HG02970 (cell line): Measurements from ENCODE around the gene NOTUM.

Experiments
- ATAC-seq: cut with Tn5 transposase; IDR thresholded peaks from one replicate; pipeline ENCODE4 v1.9.1; 2021; ENCODE audit warnings: mild to moderate bottlenecking, moderate library complexity, moderate number of reproducible peaks; ENCODE audit not compliant: unreplicated experiment, low FRiP score

The NOTUM gene

DNA sequence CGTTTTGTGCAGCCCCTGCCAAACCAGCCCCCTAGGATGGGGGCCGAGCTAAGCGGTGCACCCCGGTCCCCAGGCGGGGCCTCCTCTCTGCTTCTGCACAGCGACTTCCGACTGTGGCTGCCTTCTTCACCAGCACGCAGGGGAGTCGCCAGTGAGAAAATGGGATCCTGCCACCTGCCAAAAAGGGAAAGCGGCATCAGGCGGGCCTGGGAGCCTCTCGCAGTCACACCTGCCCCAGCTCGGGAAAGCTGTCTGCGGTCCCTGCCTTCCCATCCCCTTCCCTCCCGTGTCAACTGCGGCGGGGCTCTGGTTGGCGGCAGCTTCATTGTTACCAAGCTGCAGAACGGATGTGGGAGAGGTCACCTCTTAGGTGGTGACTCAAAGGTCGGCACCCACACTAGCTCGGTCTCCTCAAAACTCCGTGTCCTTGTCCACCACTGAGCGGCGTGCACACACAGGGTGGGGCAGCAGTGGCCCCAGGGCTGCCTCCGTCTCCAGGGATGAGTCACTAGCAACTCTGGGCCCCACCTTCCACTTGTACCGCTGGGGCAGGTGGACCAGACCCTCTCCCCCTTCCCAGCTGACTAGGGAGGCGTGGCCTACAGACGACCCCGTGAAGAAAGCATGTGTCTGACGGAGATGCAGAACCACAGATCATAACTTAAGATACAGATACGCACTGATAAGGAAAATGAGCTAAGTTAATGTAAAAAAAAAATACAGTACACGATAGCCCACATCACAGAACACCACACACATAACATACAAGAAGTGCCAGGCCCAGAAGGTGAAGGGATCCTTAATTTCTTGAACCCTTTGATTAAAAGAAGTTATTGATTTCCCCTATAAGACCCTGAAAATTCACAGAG lies 48.3 kb downstream of the NOTUM start:
- no peak for ATAC-seq

DNA sequence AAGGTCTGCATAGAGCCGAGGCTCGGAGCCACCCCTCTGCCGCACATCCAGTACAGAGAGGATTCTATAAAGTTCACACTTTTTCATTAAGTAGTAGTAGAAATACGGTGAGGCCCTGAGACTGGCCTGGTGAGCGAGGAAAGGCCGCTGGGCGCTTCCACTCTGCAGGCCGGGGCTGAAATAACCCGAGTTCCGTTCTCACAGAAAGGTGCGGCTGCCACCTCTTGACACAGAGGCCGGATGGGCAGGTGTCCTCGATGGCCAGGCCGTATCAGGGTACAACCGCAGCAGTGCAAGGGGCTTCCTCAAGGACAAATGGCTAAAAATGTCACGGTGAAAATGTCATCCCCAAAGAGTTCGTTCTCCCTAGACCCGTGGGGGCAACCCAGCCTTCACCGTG lies 49.0 kb downstream of the NOTUM start:
- no peak for ATAC-seq

DNA sequence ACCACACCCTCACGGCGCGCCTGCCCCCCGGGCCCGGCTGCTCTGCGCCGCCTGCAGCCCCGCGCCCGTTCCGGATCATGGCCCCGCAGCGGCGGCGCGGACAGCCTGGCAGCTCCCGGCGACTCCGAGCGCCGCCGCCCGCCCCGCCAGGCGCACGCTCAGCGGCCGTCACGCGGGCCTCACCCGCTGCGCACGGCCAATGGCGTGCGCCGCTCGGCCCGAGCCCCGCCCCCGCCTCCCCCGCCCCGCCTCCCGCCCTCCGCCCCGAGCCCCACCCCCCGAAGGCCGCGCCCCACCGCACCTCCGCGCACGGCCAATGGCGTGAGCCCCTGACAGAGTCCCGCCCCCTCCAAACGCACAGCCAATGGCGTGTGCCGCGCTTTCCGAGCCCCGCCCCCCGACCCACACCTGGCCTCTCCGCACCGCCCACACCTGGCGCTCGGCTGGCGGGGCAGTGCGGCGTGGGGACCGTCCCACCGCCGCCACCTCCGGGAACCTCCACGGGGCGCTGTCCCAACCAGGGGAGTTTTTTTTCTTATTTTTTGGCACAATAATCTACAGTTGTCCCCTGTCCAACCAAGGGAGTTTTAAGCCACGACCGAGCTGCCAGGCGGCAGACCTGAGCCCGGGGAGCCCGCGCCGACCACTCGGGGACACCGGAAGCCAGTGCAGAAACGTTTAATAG lies 49.6 kb downstream of the NOTUM start, which contains the start of gene PCYT2:
Gene PCYT2 (minus strand): TSS at position 123 of the 685 bp plus-strand sequence. CDS start 44 bp downstream, at position 79.
- ATAC-seq: peak; percentile 67

DNA sequence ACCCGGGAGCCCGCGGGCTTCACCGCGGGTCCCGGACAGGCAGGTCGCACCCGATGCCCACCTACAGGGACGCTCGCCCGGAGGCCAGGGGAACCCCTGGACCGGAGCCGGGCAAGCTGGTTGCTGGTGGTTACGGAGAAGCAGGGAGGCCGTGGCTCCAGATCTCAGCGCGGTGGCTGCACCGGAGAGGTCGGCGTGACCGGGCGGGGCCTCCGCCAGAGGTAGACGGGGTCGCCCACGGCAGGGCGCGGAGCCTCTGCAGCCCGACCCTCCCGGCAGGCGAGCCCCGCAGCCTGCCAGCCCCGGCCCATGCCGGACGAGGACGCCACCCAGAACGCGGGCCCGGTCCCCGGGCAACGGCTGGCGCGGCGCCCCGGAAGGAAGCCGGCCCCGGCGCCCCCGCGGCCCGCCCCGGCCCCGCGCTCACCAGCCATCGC lies 50.1 kb downstream of the NOTUM start:
- ATAC-seq: peak; percentile 42

DNA sequence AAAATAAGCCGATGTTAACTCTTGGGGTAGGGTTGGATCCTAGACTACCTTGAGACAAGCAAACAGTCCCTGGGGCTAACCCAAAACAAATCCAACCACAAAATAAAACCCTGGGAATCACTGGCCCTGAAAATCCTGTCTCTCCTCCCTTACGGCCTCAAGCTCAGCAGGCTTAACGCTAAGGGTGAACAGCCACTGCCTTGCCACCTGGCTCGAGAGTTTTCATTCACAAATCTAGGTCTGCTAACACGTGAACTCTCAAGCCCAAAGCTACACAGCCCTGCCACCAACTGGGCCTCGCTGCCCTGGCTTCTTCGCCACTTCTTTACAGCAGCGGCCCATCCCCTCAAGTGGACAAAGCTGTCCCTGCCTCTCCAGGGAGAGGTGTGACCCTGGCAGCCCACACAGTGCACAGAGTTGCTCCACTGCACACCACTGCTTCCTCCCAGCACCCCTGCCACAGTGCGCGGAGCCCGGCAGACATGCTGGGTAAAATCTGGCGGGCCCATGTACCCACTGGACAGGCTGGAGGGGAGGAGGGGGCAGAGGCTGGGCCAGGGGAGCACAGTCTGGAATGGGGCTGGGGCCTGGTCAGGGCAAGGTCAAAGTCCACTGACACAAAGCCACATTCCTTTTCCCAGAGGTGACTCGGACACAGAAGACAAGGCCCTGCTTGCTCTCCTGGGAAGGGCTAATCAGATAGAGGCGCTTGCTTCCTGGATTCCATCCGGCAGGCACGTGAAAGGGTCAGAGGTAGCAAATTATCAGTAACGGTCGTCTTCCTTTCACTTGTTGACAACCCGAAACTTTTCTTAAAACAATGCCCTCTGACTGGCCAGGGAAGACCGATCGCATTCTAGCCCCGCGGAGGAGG lies 50.8 kb downstream of the NOTUM start:
- no peak for ATAC-seq

DNA sequence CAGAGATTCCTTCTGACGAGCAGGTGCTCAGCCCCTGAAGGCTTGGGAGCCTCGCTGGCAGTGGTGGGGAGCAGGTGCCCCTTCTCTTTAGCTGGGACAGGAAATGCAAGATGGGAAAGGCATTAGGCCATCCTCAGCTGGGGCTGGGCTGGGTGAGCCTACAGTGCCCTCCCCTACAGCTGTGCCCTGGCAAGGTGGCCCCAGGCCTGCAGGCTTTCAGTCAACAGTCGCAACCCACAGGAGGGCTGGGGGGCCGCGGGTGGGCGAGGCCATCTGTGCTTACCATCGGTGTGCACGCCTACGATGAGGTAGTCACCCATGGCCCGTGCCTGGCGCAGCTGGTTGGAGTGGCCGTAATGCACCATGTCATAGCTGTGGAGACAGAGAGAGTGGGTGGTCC lies 51.8 kb downstream of the NOTUM start:
- no peak for ATAC-seq

DNA sequence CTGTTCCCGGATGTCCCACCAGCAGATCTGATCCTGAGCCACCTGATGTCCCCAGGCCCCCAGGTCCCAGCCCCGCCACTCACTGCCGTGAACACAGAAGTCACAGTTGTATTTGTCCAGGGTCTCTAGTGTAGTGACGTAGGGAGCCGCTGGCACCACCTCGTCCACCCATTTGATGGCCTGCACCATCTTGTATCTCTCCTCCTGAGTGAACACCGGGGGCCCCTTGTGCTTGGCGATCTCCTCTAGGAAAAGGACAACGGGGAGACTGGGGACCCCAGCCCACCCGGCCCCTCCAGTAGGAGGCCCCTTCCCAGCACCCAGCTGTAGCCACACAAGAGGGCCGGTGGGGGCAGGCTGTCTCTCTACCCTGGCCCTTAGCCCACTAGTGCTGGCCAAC lies 52.2 kb downstream of the NOTUM start:
- no peak for ATAC-seq

DNA sequence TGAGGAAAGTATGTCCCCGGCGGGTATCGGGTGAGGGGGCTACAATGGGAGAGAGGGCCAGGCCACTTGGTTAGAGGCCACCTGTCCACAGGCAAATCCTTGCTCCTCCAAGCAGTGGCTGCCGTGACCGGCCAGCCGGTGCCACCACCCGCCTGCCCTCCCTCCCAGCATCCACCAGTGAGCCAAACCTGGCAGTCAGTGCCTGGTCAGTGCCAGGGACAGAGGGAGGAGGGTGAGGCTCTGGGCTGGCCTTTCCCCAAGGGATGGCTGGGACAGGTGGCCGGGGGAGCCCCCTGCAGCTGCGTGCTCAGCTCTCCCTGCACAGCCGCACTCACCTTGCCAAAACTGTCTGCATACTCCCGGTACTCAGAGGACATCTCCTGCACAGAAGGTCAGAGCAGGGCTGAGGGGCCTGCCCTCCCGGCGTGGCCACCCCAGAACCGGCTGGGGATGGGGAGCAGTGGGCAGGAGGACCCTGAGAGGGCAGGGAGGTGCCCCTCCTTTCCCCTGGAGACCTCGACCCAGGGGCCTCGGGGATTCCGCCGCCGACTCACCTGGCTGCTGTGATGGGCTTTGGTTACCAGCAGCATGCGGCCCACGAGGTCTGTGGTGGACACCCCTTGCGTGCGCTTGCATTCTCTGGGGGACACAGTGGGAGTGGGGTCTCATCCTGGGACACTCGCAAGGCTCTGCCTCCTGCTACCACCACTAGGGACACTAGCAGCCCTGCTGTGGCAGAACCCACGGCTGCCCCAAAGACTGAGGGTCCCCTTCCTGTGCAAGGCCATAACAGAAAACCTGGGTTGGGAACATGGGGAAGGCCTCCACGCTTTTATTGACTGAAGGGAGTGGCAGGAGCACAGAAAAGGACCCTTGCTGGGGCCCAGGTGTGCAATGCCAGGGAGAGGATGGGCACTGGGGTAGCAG lies 53.5 kb downstream of the NOTUM start:
- ATAC-seq: no peak

DNA sequence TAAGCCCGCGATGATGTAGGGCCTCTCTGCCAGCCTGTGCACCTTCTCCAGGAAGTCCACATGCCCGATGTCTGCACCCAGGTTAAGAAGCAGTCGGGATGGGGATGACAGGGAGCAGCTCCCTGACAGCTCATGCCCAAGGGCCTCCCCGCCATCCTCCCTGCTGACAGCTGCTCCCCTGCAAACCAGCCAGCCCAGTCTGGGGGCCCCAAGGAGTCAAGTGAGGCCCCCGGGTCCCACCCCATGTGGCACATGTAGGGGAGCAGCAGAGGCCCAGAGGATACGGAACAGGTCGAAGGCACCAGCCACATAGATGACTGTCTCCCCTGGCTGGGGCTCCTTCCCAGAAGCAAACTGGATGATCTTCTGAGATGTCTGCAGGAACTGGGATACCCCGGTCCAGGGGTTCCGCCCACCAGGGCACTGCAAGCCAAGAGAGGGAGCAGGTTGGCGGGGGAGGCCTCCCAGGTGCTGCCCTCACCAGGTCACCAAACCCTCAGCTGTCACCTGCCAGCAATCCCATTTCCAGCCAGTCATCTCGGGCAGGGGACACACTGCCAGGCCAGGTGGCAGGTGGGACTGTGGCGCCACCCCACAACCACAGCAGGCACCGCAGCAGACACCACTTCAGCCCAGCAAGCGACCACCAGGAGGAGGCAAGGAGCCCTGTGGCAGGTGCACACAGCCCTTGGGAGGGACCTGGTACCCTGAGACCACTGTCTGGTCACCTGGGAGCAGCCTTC lies 54.3 kb downstream of the NOTUM start:
- ATAC-seq: no peak

DNA sequence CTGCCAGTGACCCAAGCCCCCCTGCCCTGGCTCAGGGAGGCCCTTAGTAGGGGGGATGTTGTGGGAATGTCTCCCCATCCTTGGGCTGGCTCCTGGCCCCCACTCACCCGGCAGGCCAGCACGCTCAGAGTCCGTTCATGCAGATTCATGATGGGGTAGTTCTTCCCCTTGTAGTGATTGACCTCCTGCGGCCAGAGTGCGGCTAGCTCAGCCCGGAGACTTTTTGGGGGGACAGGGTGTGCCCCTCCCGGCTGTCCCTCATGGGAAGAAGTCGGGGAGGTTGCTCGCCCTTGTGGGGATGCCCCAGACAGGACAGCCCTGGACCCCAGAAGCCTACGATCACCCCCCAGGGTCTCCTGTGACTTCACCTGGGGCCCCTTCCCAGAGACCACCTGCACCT lies 55.0 kb downstream of the NOTUM start:
- ATAC-seq: no peak

DNA sequence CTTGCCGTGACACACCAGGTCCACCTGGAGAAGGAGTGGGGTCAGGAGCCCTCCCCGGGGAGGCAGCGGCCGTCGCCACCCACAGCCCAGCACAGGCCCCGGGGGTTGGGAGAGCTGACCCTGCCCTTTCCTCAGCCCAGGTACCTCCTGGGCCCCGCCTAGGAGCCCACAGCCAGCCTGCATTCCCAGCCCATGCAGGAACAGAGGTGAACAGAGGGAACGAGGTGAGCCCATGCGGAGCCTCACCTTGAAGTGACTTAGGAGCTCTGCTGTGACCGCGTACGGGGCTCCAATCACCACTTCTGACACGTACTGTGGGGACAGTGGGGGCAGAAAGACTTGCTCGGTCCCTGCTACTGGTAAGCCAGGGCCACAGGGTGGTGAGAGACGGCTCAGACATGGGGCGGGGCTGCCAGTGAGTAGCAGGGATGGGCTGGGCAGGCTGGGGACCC lies 55.5 kb downstream of the NOTUM start:
- ATAC-seq: no peak

DNA sequence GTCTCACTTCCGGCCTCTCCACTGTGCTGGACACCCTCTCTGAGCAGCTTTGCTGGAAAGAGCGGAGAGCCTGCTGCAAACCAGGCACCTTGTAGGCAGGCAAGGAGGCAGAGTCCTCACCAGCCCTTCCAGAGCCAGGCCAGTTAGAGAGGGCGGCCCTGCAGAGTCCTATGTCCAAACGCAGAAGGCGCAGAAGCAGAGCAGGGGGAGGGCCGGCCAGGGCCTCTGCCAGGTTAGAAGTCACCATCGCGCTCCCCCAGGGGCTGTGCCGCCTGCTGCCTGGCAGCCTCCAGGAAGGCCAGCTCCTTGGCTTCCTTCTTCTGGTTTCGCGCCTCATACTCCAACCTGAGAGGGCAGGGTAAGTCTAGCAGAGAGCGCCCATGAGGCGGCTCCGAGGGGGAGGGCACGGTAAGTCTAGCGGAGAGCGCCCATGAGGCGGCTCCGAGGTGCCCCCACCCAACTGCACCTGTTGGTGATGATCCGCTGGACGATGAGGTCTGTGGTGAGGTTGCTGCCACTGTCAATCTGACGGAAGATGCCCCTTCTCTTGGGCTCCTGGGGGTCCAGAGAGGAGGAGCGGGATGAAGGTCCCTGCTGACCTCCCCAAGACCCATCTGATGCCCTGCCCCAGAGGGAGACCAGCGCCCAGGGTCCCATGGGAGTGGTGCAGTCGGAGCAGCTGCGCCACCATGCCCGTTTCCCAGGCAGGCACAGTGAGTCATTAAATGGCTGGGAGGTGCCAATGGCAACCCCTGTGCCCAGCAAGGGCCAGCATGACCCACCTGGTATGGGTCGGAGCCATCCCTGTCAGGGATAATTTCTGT lies 56.2 kb downstream of the NOTUM start:
- no peak for ATAC-seq

DNA sequence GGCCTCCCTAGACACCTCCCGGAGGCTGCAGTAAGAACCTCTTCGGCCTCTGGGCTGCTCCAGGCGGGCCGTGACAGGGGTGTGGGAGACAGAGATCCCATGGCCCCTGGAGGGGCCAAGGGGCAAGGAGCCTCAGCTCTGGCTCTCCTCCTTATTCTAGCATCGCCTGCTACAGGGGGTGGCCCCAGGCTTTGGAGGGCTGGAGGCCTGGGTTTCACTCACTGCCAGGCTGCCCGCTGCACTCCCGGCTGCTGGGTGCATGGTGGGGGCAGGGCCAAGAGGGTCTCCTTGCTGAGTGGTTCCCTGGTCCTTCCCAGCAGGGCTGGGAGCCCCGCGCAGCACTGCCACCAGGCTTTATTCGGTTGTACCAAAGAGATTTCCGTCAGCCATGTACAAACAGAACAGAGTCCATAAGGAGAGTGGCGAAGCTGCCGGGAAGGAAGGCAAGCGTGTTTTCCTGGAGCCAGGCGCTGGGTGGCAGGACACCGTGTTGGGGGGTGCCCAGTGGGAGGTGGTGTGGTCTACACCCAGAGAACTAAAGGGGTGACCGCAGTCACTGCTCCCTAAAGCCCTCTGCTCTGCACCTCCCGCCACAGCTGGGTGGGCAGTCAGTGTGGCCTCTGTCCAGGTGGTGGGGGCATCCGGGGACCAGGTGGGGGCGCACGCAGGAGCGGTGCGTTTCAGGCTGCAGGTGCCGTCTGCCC lies 56.9 kb downstream of the NOTUM start:
- ATAC-seq: no peak

DNA sequence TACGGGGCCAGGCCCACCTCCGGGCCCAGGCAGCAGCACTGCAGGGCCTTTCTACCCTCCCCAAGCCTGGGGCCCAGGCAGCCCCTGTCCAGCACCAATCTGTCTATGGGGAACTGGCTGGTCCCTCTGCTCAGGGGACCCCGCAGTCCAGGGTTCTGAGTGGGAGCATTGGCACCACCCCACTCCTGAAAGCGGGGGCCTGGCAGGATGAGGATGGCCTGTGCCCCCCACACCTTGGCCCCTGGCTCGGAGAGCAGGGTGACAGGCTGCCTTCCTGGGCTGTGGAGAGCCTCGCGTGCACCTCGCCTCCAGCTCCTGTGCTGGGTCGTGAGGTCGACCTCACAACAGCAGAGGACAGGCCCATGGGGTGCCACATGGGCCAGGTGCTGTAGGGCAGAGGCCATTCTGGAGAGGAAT lies 57.6 kb downstream of the NOTUM start:
- ATAC-seq: no peak

DNA sequence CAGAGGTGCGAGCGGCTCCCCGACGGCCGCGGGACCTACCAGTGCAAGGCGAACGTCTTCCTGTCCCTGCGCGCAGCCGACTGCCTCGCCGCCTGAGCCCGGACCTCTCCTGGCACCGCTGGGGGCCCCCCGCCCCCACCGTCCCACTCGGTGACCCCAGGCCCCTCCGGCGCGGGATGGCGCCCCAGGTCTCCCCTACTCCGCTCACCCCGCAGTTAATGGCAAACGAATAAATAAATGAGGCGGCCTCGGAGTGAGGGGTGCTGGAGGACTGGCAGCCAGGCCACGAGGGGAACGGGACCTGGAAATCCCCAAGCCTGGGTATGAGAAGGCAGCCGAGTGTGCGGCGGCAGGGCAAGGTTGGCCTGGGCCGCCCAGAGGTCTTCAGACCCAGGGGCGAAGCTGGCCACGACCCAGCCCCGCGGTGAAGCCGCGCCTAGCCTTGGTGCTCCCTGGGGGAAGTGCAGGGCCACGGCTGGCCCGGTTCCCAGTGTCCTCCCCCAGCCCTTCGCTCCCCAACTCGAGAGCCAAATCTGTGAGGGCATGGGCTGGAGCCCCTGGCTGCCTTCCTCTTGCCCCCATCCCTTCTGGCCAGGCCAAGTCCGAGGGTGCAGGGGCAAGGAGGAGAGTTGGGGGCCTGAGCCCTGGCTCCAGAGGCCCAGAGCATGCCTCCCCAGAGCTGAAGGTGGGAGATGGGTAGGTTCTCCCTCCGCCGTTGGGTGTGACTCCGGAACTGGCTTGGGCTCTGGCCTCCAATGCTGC lies 58.2 kb downstream of the NOTUM start:
- ATAC-seq: no peak
